ENCODE measurements around the gene CFAP97. TPM values are rescaled to one million over a fixed set of nuclear protein-coding genes. Genes with fewer than 3 reads are reported as not detected.

The CFAP97 gene
- total and polyA plus RNA-seq, 9 of the 15 experiments (the other 6 are each of a cell fraction or from before 2014, with no cell fraction given), result 17.3 to 57.8 (median 44.4) TPM

GRCh38 chr4:185124006-185124405 lies 79.8 kb downstream of the CFAP97 start:
- ChIA-PET POLR2A (no interaction called here), CTCF (ENCODE audit: low intra/inter-chr PET ratio) (no interaction called here)
- H4K20me1 ChIP-seq (replicated peaks; ENCODE audit: control insufficient read depth, insufficient read depth, low read length), result no peaks in the 10 kb centered on the region
- in situ Hi-C loops (cut with MboI) (no loop called here), intact Hi-C loops (cut with micrococcal nuclease) (no loop called here)
- no peak overlapping the region for H3K27ac ChIP-seq (ENCODE audit: extremely low read depth, low read depth, low read length)
- H3K9me3 ChIP-seq (replicated peaks; ENCODE audit: control insufficient read depth, insufficient read depth, low read depth, low read length), result no peaks in the 10 kb centered on the region; the same call in 1 of the 2 replicates
- FAIRE-seq, result no peak
- H3K4me2 ChIP-seq (ENCODE audit: insufficient read depth, low read length), result no peak overlapping the region
- 4% methylated on average over 3 of the region's 3 CpGs for WGBS (ENCODE audit: insufficient coverage, low coverage, missing lambda C conversion rate)
- TF ChIP-seq STAT6 (CRISPR knock-in tag; IDR thresholded peaks at IDR 0.05), result no peak
- TF ChIP-seq MIER1 (IDR thresholded peaks at IDR 0.05; ENCODE audit: low read depth), result no peak
- no peak for TF ChIP-seq NFYB (IDR thresholded peaks at IDR 0.05; ENCODE audit: extremely low read depth, insufficient read length)
- no peak for TF ChIP-seq POLR3A (IDR thresholded peaks at IDR 0.05; ENCODE audit: borderline replicate concordance, extremely low read depth, insufficient read depth, insufficient read length)
- TF ChIP-seq NR0B1 (IDR thresholded peaks at IDR 0.05; ENCODE audit: partially characterized antibody), result no peak
- no peak for TF ChIP-seq DACH1 (IDR thresholded peaks at IDR 0.05; ENCODE audit: partially characterized antibody)
- no peak for TF ChIP-seq CSDE1 (IDR thresholded peaks at IDR 0.05)
- TF ChIP-seq, protein P1, sequence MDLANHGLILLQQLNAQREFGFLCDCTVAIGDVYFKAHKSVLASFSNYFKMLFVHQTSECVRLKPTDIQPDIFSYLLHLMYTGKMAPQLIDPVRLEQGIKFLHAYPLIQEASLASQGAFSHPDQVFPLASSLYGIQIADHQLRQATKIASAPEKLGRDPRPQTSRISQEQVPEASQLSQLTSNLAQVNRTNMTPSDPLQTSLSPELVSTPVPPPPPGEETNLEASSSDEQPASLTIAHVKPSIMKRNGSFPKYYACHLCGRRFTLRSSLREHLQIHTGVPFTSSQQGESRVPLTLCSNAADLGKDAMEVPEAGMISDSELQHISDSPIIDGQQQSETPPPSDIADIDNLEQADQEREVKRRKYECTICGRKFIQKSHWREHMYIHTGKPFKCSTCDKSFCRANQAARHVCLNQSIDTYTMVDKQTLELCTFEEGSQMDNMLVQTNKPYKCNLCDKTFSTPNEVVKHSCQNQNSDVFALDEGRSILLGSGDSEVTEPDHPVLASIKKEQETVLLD (IDR thresholded peaks at IDR 0.05), result no peak
- TF ChIP-seq ZNF121 (CRISPR knock-in tag; conservative IDR thresholded peaks at IDR 0.05), result no peak
- no peak for TF ChIP-seq HDGF (IDR thresholded peaks at IDR 0.05)
- TF ChIP-seq MTA2 (IDR thresholded peaks at IDR 0.05; ENCODE audit: low read depth), result no peak
- no peak for TF ChIP-seq MED1 (CRISPR knock-in tag; IDR thresholded peaks at IDR 0.05; ENCODE audit: borderline replicate concordance)
- TF ChIP-seq, protein P2, sequence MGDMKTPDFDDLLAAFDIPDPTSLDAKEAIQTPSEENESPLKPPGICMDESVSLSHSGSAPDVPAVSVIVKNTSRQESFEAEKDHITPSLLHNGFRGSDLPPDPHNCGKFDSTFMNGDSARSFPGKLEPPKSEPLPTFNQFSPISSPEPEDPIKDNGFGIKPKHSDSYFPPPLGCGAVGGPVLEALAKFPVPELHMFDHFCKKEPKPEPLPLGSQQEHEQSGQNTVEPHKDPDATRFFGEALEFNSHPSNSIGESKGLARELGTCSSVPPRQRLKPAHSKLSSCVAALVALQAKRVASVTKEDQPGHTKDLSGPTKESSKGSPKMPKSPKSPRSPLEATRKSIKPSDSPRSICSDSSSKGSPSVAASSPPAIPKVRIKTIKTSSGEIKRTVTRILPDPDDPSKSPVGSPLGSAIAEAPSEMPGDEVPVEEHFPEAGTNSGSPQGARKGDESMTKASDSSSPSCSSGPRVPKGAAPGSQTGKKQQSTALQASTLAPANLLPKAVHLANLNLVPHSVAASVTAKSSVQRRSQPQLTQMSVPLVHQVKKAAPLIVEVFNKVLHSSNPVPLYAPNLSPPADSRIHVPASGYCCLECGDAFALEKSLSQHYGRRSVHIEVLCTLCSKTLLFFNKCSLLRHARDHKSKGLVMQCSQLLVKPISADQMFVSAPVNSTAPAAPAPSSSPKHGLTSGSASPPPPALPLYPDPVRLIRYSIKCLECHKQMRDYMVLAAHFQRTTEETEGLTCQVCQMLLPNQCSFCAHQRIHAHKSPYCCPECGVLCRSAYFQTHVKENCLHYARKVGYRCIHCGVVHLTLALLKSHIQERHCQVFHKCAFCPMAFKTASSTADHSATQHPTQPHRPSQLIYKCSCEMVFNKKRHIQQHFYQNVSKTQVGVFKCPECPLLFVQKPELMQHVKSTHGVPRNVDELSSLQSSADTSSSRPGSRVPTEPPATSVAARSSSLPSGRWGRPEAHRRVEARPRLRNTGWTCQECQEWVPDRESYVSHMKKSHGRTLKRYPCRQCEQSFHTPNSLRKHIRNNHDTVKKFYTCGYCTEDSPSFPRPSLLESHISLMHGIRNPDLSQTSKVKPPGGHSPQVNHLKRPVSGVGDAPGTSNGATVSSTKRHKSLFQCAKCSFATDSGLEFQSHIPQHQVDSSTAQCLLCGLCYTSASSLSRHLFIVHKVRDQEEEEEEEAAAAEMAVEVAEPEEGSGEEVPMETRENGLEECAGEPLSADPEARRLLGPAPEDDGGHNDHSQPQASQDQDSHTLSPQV (IDR thresholded peaks at IDR 0.05), result no peak
- no peak for TF ChIP-seq CREBBP (IDR thresholded peaks at IDR 0.05; ENCODE audit: low read depth, low read length)
- no peak overlapping the region for H2AFZ ChIP-seq (ENCODE audit: low read depth, low read length)
- no peaks in the 10 kb centered on the region for H3K79me2 ChIP-seq (ENCODE audit: control insufficient read depth, insufficient read depth, low read length)
- H3K9me1 ChIP-seq (ENCODE audit: control insufficient read depth, insufficient read depth, low read length), result no peaks in the 10 kb centered on the region
- no peak overlapping the region for H3K4me3 ChIP-seq
- no peak for DNase-seq (ENCODE audit: extremely low read depth in 1 of 4, low spot score in 3 of 4)
- H3K36me3 ChIP-seq (ENCODE audit: control insufficient read depth, insufficient read depth, low read length), result no peaks in the 10 kb centered on the region
- no peak for ATAC-seq
- no TSS peak for BruUV-seq (replicated peaks)
- H3K27me3 ChIP-seq (ENCODE audit: control insufficient read depth in 2 of 2, insufficient read depth in 2 of 2, low read length in 2 of 2), result no peaks in the 10 kb centered on the region
- no peak overlapping the region for H3K9ac ChIP-seq (ENCODE audit: insufficient read depth in 1 of 2, low read depth in 2 of 2, low read length in 2 of 2)
- peaks cover 0 to 14% of the 10 kb centered on the region in 2 experiments; a peak in 3 of 5 replicates for H3K4me1 ChIP-seq (replicated peaks in 1 of 2; ENCODE audit: control insufficient read depth in 2 of 2, insufficient read depth in 2 of 2, low read length in 2 of 2)
